ENCODE measurements around the gene TRIO.

Gene TRIO

GRCh38 chr5:14380712-14381111, 237.6 kb downstream of the TRIO start:
- no peak for DNase-seq
- H3K27me3 ChIP-seq (replicated peaks): no peaks in the 10 kb centered on the region
- no peak overlapping the region for H3K27ac ChIP-seq
- TF ChIP-seq, protein P1, sequence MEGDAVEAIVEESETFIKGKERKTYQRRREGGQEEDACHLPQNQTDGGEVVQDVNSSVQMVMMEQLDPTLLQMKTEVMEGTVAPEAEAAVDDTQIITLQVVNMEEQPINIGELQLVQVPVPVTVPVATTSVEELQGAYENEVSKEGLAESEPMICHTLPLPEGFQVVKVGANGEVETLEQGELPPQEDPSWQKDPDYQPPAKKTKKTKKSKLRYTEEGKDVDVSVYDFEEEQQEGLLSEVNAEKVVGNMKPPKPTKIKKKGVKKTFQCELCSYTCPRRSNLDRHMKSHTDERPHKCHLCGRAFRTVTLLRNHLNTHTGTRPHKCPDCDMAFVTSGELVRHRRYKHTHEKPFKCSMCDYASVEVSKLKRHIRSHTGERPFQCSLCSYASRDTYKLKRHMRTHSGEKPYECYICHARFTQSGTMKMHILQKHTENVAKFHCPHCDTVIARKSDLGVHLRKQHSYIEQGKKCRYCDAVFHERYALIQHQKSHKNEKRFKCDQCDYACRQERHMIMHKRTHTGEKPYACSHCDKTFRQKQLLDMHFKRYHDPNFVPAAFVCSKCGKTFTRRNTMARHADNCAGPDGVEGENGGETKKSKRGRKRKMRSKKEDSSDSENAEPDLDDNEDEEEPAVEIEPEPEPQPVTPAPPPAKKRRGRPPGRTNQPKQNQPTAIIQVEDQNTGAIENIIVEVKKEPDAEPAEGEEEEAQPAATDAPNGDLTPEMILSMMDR (IDR thresholded peaks at IDR 0.05; ENCODE audit: low read depth, low read length, missing control alignments): no peak
- H3K4me3 ChIP-seq (ENCODE audit: low read depth, low read length): no peak overlapping the region
- H3K36me3 ChIP-seq (replicated peaks): peaks cover 88% of the 10 kb centered on the region
- in situ Hi-C loops (cut with HindIII; ENCODE audit: low pct_ligation_motif_present, low sequenced_read_pairs): loop anchor here (25.0 kb wide), 1 partner anchor 257 kb away; no protein-coding TSS in a partner anchor

GRCh38 chr5:14382640-14383039, 239.5 kb downstream of the TRIO start:
- in situ Hi-C loops (cut with HindIII; ENCODE audit: low pct_ligation_motif_present, low sequenced_read_pairs): loop anchor here (25.0 kb wide), 1 partner anchor 255 kb away; no protein-coding TSS in a partner anchor
- DNase-seq: no peak
- Histone ChIP-seq H3K36me3 (replicated peaks) (peaks cover 81% of the 10 kb centered on the region), H3K4me3 (ENCODE audit: low read depth, low read length) (no peak overlapping the region), H3K27me3 (replicated peaks) (no peaks in the 10 kb centered on the region), H3K27ac (no peak overlapping the region)
- TF ChIP-seq, protein P1 (IDR thresholded peaks at IDR 0.05; ENCODE audit: low read depth, low read length, missing control alignments): no peak

GRCh38 chr5:14383923-14384322, 240.8 kb downstream of the TRIO start:
- DNase-seq: no peak
- no peaks in the 10 kb centered on the region for H3K27me3 ChIP-seq (replicated peaks)
- H3K4me3 ChIP-seq (ENCODE audit: low read depth, low read length): no peak overlapping the region
- peaks cover 83% of the 10 kb centered on the region for H3K36me3 ChIP-seq (replicated peaks)
- TF ChIP-seq, protein P1 (IDR thresholded peaks at IDR 0.05; ENCODE audit: low read depth, low read length, missing control alignments): no peak
- in situ Hi-C loops (cut with HindIII; ENCODE audit: low pct_ligation_motif_present, low sequenced_read_pairs): loop anchor here (25.0 kb wide), 1 partner anchor 253 kb away; no protein-coding TSS in a partner anchor
- no peak overlapping the region for H3K27ac ChIP-seq

DNA sequence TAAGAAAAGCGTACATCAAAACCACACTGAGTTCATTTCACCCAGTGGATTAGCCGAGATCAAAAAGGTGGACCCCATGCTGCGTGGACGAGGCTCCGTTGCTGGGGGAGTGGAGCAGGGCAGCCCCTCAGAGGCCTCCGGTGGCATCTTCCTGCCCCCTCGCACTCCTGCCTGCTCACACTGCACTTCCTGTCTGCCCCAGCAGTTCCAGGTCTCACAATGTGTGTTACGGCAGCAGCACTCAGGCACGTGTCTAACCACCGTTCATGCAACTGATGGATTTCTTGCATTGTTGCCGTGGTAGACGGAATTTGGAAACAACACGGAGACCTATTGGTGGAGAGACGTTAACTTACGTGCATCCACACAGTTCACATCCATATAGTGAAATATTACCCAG, 241.9 kb downstream of the TRIO start:
- H3K36me3 ChIP-seq (replicated peaks): peaks cover 83% of the 10 kb centered on the region
- H3K27me3 ChIP-seq (replicated peaks): no peaks in the 10 kb centered on the region
- no peak overlapping the region for H3K27ac ChIP-seq
- in situ Hi-C loops (cut with HindIII; ENCODE audit: low pct_ligation_motif_present, low sequenced_read_pairs): loop anchor here (25.0 kb wide), 1 partner anchor 252 kb away; no protein-coding TSS in a partner anchor
- TF ChIP-seq, protein P1 (IDR thresholded peaks at IDR 0.05; ENCODE audit: low read depth, low read length, missing control alignments): no peak
- no peak overlapping the region for H3K4me3 ChIP-seq (ENCODE audit: low read depth, low read length)
- no peak for DNase-seq

DNA sequence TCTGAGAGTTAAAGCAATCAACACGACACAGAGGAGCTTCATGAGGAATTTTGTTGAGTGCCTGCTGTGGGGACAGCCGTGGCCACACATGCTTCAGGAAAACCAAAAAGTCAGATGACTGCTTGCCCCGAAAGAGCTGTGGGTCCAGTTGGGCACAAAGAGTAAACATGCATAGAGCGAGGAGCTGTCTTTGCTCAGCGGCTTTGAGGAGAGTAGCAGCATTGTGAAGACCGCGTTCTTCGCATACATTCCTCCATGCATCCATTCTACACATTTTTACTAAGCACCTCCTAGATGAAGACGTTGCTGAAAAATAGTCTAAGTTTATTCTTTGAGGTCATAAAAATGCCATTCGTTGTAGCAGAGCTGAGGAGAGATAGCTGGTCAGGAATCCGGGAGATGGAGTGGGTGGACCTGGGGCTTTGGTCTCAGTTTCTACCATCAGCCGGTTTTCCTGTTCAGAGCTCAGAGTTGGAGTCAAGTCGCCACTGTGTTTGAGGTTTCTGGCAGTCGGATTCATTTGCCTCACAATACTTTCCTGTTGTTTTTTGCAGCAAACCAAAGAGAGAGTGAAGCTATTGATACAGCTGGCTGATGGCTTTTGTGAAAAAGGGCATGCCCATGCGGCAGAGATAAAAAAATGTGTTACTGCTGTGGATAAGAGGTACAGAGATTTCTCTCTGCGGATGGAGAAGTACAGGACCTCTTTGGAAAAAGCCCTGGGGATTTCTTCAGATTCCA, 243.9 kb downstream of the TRIO start:
- H3K27ac ChIP-seq: no peak overlapping the region
- H3K4me3 ChIP-seq (ENCODE audit: low read depth, low read length): no peak overlapping the region
- no peak for DNase-seq
- no peaks in the 10 kb centered on the region for H3K27me3 ChIP-seq (replicated peaks)
- TF ChIP-seq, protein P1 (IDR thresholded peaks at IDR 0.05; ENCODE audit: low read depth, low read length, missing control alignments): no peak
- in situ Hi-C loops (cut with HindIII; ENCODE audit: low pct_ligation_motif_present, low sequenced_read_pairs): loop anchor here (25.0 kb wide), 1 partner anchor 250 kb away; no protein-coding TSS in a partner anchor
- peaks cover 83% of the 10 kb centered on the region for H3K36me3 ChIP-seq (replicated peaks)
